GM12892 (cell line): ENCODE results near the gene NKD2.

Experiments used
- POLR2A ChIP-seq: IDR thresholded peaks from 2 replicates; pipeline ENCODE4 v1.6.1; 2011; ENCODE audit warnings: low read depth, low read length, control low read depth
- TAF1 ChIP-seq: IDR thresholded peaks from 2 replicates; pipeline ENCODE4 v1.6.1; 2011; ENCODE audit warnings: low read depth, mild to moderate bottlenecking, control low read depth, low read length, borderline replicate concordance

GRCh38 chr5:1043327-1043726 is 34.7 kb downstream of the NKD2 start:
- no peak for TF ChIP-seq POLR2A
- TF ChIP-seq TAF1: no peak
